Esophagus squamous epithelium (tissue), 5 donors: ENCODE measurements around the gene HNRNPUL2. TPM values are rescaled to one million over a fixed set of nuclear protein-coding genes. Genes with fewer than 3 reads are reported as not detected.

ENCODE experiments used
- DNase-seq: peaks from one replicate; lab custom pipeline; 2025; lab: John Stamatoyannopoulos, UW
- H3K27ac ChIP-seq, 4 donors: fragments of 200-600 bp; sonication (generic); one replicate each; pipeline ENCODE4 v1.5.1; 2016 to 2019; ENCODE audit warnings: mild to moderate bottlenecking in 1 of 4
- H3K27me3 ChIP-seq, 4 donors: fragments of 200-600 bp; sonication (generic); 1 replicate in 3 of 4; 2 replicates in 1 of 4; pipeline versions ENCODE4 v1.5.1 to v1.6.0; 2017 to 2021; ENCODE audit warnings: antibody characterized with exemption in 1 of 4
- H3K36me3 ChIP-seq, 3 donors: fragments of 200-600 bp; sonication (generic); one replicate each; pipeline ENCODE4 v1.5.1; 2016 to 2019
- H3K4me1 ChIP-seq, 3 donors: fragments of 200-600 bp; sonication (generic); one replicate each; pipeline ENCODE4 v1.5.1; 2017 to 2019
- H3K4me3 ChIP-seq, 4 donors: fragments of 200-600 bp; sonication (generic); 1 replicate in 3 of 4; 2 replicates in 1 of 4; pipeline ENCODE4 v1.5.1; 2016 to 2019; ENCODE audit warnings: mild to moderate bottlenecking in 2 of 4, moderate library complexity in 1 of 4
- H3K9me3 ChIP-seq, 3 donors: fragments of 200-600 bp; sonication (generic); one replicate each; pipeline ENCODE4 v1.5.1; 2016 to 2019
- CTCF ChIP-seq, 6 experiments: fragments of 450-650 bp in 4 of 6; fragments of 200-600 bp in 2 of 6; sonication (generic) in 2 of 6; IDR thresholded peaks; one replicate each; pipeline ENCODE4 v1.5.1; 2016 to 2019; ENCODE audit warnings: antibody characterized with exemption in 6 of 6, mild to moderate bottlenecking in 4 of 6, moderate library complexity in 4 of 6
- POLR2A ChIP-seq, 4 donors: fragments of 450-650 bp; IDR thresholded peaks; one replicate each; pipeline ENCODE4 v1.6.1; 2017; ENCODE audit warnings: antibody characterized with exemption in 4 of 4, mild to moderate bottlenecking in 4 of 4, moderate library complexity in 3 of 4
- WGBS, 2 donors: methylation state at CpG; one replicate each; pipeline ENCODE4 v1.1.5; 2018; 5-methylcytosine and 5-hydroxymethylcytosine counted together
- intact Hi-C: fragments of 100-400 bp; cut with DNase I; formaldehyde crosslinking; loops from one replicate; pipeline ENCODE4 v1.15.0; 2022
- small RNA-seq, 4 donors: library from RNA; depleted of rRNA; stranded (forward); fragments of <200 nt; gene quantifications; one replicate each; pipeline ENCODE3, GENCODE V24; 2016
- total RNA-seq, 4 donors: library from RNA; depleted of rRNA; stranded (reverse); fragments of >200 nt; gene quantifications; one replicate each; pipeline ENCODE4 v1.1.0, GENCODE V29; 2016
- donor health status: DM: yes; HTN: yes; CAD: no.

The HNRNPUL2 gene
- total RNA-seq, 4 donors from 2014 or later = 14.4 to 33.0 (median 26.4) TPM

- Histone ChIP-seq H3K4me1 (peaks cover 17 to 55% (median 34%) of the 10 kb centered on the region in 3 donors), H3K9me3 (no peaks in the 10 kb centered on the region), H3K27me3 (no peaks in the 10 kb centered on the region), H3K27ac (peak within 1 kb of the TSS; percentile 91 to 97 (median 95)), H3K4me3 (peak within 1 kb of the TSS; percentile 78 to 94 (median 83)), H3K36me3 (peaks cover 0 to 44% (median 10%) of the 10 kb centered on the region in 3 donors)
- intact Hi-C loops = no loop called here
- peak; percentile 68 for DNase-seq
- WGBS, 2 donors = 0% methylated on average over 9 to 11 of the region's 47 CpGs
- peak in 2 of 6 experiments; percentile 9 for TF ChIP-seq CTCF (IDR thresholded peaks at IDR 0.05)
- TF ChIP-seq POLR2A (IDR thresholded peaks at IDR 0.05) = peak in 3 of 4 donors; percentile 66 to 99 (median 96)
These were observed 62.1 kb downstream of the HNRNPUL2 start, which contains the start of the genes C11orf98 and CSKMT for GRCh38 chr11:62665075-62665598. Gene C11orf98 (minus strand): TSS chr11:62665210. CDS start chr11:62665169, 41 bp downstream. Gene CSKMT (plus strand): TSS chr11:62665312. CDS start chr11:62665880, 568 bp downstream.

- TF ChIP-seq POLR2A (IDR thresholded peaks at IDR 0.05) (no peak), CTCF (IDR thresholded peaks at IDR 0.05) (no peak)
These were observed 62.7 kb downstream of the HNRNPUL2 start for GRCh38 chr11:62664405-62665074.

More at GRCh38 chr11:62664405-62665074, 62.7 kb downstream of the HNRNPUL2 start:
- H3K4me3 ChIP-seq = peak overlapping the region; percentile 78 to 94 (median 83)
- H3K4me1 ChIP-seq = peaks cover 17 to 49% (median 29%) of the 10 kb centered on the region in 3 donors
- intact Hi-C loops = no loop called here
- WGBS, 2 donors = 0 to 2% methylated on average over 4 to 17 of the region's 36 CpGs
- H3K27me3 ChIP-seq = no peaks in the 10 kb centered on the region
- peaks cover 0 to 44% (median 10%) of the 10 kb centered on the region in 3 donors for H3K36me3 ChIP-seq
- no peak for DNase-seq
- no peaks in the 10 kb centered on the region for H3K9me3 ChIP-seq
- peak overlapping the region; percentile 91 to 97 (median 95) for H3K27ac ChIP-seq

Small RNAs within 50 kb of the gene (small RNA-seq; reads per million reads assigned to genes)
- gene SNORA57 = 0 reads per million in 4 donors

Other genes starting within 250 kb of the HNRNPUL2 start
- 1,000 to 10,000 TPM in 2 of 4 donors, 100 to 1,000 TPM in 2; 695 to 1,250 (median 954) TPM for gene AHNAK, start 180.7 kb downstream of the HNRNPUL2 start, total RNA-seq
- gene EEF1G, start 153.6 kb downstream of the HNRNPUL2 start, total RNA-seq = 1,000 to 10,000 TPM; 1,144 to 2,095 (median 1,685) TPM
- gene TUT1, start 135.9 kb downstream of the HNRNPUL2 start, total RNA-seq = 10 to 100 TPM in 1 of 4 donors, 1 to 10 TPM in 3; 5.0 to 12.7 (median 8.0) TPM
- gene MTA2, start 125.6 kb downstream of the HNRNPUL2 start, total RNA-seq = 100 to 1,000 TPM; 103 to 132 (median 111) TPM
- 10 to 100 TPM; 34.7 to 58.6 (median 53.6) TPM for gene EML3, start 114.7 kb downstream of the HNRNPUL2 start, total RNA-seq
- gene ROM1, start 114.2 kb downstream of the HNRNPUL2 start, total RNA-seq = 10 to 100 TPM in 1 of 4 donors, 1 to 10 TPM in 3; 5.5 to 10.8 (median 7.2) TPM
- gene B3GAT3, start 105.5 kb downstream of the HNRNPUL2 start, total RNA-seq = 10 to 100 TPM in 3 of 4 donors, 1 to 10 TPM in 1; 8.6 to 17.2 (median 12.9) TPM
- gene GANAB, start 80.8 kb downstream of the HNRNPUL2 start, total RNA-seq = 10 to 100 TPM; 90.8 to 97.2 (median 95.0) TPM
- gene INTS5, start 74.2 kb downstream of the HNRNPUL2 start, total RNA-seq = 10 to 100 TPM; 15.4 to 21.2 (median 19.0) TPM
- 10 to 100 TPM; 36.0 to 53.4 (median 43.6) TPM for gene C11orf98, start 62.2 kb downstream of the HNRNPUL2 start, total RNA-seq
- gene CSKMT, start 62.1 kb downstream of the HNRNPUL2 start, total RNA-seq = 10 to 100 TPM in 2 of 4 donors, 1 to 10 TPM in 2; 1.1 to 10.5 (median 7.0) TPM
- gene UQCC3, start 55.8 kb downstream of the HNRNPUL2 start, total RNA-seq = 10 to 100 TPM; 10.5 to 17.2 (median 12.2) TPM
- gene LBHD1, start 55.2 kb downstream of the HNRNPUL2 start, total RNA-seq = 1 to 10 TPM; 1.8 to 3.6 (median 2.5) TPM
- 100 to 1,000 TPM in 1 of 4 donors, 10 to 100 TPM in 3; 67.3 to 148 (median 86.1) TPM for gene UBXN1, start 48.4 kb downstream of the HNRNPUL2 start, total RNA-seq
- 10 to 100 TPM in 1 of 4 donors, 1 to 10 TPM in 2, under 1 TPM in 1; 0.27 to 12.0 (median 4.5) TPM for gene LRRN4CL, start 37.9 kb downstream of the HNRNPUL2 start, total RNA-seq
- 10 to 100 TPM; 25.7 to 69.4 (median 32.6) TPM for gene BSCL2, start 20.0 kb downstream of the HNRNPUL2 start, total RNA-seq
- not detected for gene GNG3, start 19.8 kb downstream of the HNRNPUL2 start, total RNA-seq
- gene TTC9C, start 1.0 kb upstream of the HNRNPUL2 start, total RNA-seq = 10 to 100 TPM in 3 of 4 donors, 1 to 10 TPM in 1; 9.6 to 21.3 (median 15.0) TPM
- gene ZBTB3, start 26.7 kb upstream of the HNRNPUL2 start, total RNA-seq = 1 to 10 TPM; 4.7 to 7.7 (median 6.9) TPM
- gene POLR2G, start 34.1 kb upstream of the HNRNPUL2 start, total RNA-seq = 10 to 100 TPM; 26.5 to 61.2 (median 47.7) TPM
- 10 to 100 TPM; 11.5 to 40.2 (median 19.0) TPM for gene TAF6L, start 43.9 kb upstream of the HNRNPUL2 start, total RNA-seq
- 10 to 100 TPM; 35.6 to 60.1 (median 43.3) TPM for gene TMEM179B, start 59.9 kb upstream of the HNRNPUL2 start, total RNA-seq
- 10 to 100 TPM; 13.2 to 28.4 (median 22.0) TPM for gene TMEM223, start 64.5 kb upstream of the HNRNPUL2 start, total RNA-seq
- 10 to 100 TPM; 38.1 to 62.4 (median 44.4) TPM for gene NXF1, start 78.0 kb upstream of the HNRNPUL2 start, total RNA-seq
- gene STX5, start 104.6 kb upstream of the HNRNPUL2 start, total RNA-seq = 10 to 100 TPM; 23.0 to 34.7 (median 24.2) TPM
- gene TEX54, start 105.4 kb upstream of the HNRNPUL2 start, total RNA-seq = not detected
- 10 to 100 TPM; 31.7 to 74.0 (median 44.3) TPM for gene WDR74, start 112.1 kb upstream of the HNRNPUL2 start, total RNA-seq
- 100 to 1,000 TPM; 132 to 373 (median 153) TPM for gene SLC3A2, start 153.4 kb upstream of the HNRNPUL2 start, total RNA-seq
- gene CHRM1, start 193.9 kb upstream of the HNRNPUL2 start, total RNA-seq = under 1 TPM in 2 of 4 donors, not detected in 2; 0.30 to 0.73 TPM